GM12878 (cell line): Measurements from ENCODE around the gene HLA-F. TPM values are rescaled to one million over a fixed set of nuclear protein-coding genes. Genes with fewer than 3 reads are reported as not detected.

ENCODE experiments used
- ATAC-seq: fragments of 200-7000 bp; cut with Tn5 transposase; 3 replicates; pipeline ENCODE4 v1.9.1; 2020; ENCODE audit warnings: mild to moderate bottlenecking, moderate library complexity
- BruUV-seq: library from RNA; stranded (reverse); fragments of 400-500 nt; replicated peaks from 2 replicates; lab custom pipeline; 2021; lab: Mats Ljungman, UMichigan
- CTCF ChIA-PET: fragments of 300-600 bp; sonication (Branson Sonifier 250); formaldehyde crosslinking; extraction: SDS; loops from one replicate; lab custom pipeline; 2021; ENCODE audit warnings: inconsistent platforms; lab: Yijun Ruan, JAX
- POLR2A ChIA-PET: fragments of 350-600 bp; formaldehyde crosslinking; extraction: SDS; loops from one replicate; lab custom pipeline; 2021; ENCODE audit warnings: inconsistent platforms; lab: Charles Lee
- RAD21 ChIA-PET: fragments of 300-600 bp; sonication (Branson Sonifier 250); formaldehyde crosslinking; loops from one replicate; lab custom pipeline; 2023; ENCODE audit warnings: antibody characterized with exemption; ENCODE audit not compliant: unreplicated experiment; lab: Charles Lee
- SMC1A ChIA-PET: fragments of 300-600 bp; sonication (Branson Sonifier 250); formaldehyde crosslinking; loops from one replicate; lab custom pipeline; 2023; ENCODE audit not compliant: unreplicated experiment, uncharacterized antibody; lab: Charles Lee
- DNase-seq: peaks from one replicate; pipeline ENCODE4 v3.0.0-alpha.2; 2011; ENCODE audit warnings: low read depth, low spot score
- FAIRE-seq: peaks from 3 replicates; lab custom pipeline; 2011; peaks lifted over from hg19 to GRCh38; lab: Jason Lieb, UNC
- H2AFZ ChIP-seq: 2 replicates; pipeline ENCODE4 v1.6.0; 2011; ENCODE audit warnings: low read depth, low read length, control low read depth; ENCODE audit not compliant: control insufficient read depth
- H3K27ac ChIP-seq: 2 replicates; pipeline ENCODE4 v1.5.1; 2011; ENCODE audit warnings: control low read depth; ENCODE audit not compliant: control insufficient read depth, insufficient read depth
- H3K27me3 ChIP-seq, 2 experiments: replicated peaks in 1 of 2; 2 replicates each; pipeline versions ENCODE4 v1.6.0 to v1.6.1; 2011; ENCODE audit warnings: low read length in 1 of 2; ENCODE audit not compliant: control insufficient read depth in 2 of 2, insufficient read depth in 2 of 2
- H3K36me3 ChIP-seq, 2 experiments: 2 replicates each; pipeline ENCODE4 v1.5.1; 2011; ENCODE audit warnings: low read length in 1 of 2; ENCODE audit not compliant: control insufficient read depth in 2 of 2, insufficient read depth in 2 of 2
- H3K4me1 ChIP-seq: 2 replicates; pipeline ENCODE4 v1.6.1; 2011; ENCODE audit warnings: mild to moderate bottlenecking, low read length, moderate library complexity, mixed read lengths; ENCODE audit not compliant: control insufficient read depth, insufficient read depth
- H3K4me2 ChIP-seq: 2 replicates; pipeline ENCODE4 v1.6.0; 2011; ENCODE audit warnings: control low read depth; ENCODE audit not compliant: control insufficient read depth, insufficient read depth
- H3K4me3 ChIP-seq: fragments of 200-600 bp; sonication (generic); 2 replicates; pipeline ENCODE4 v1.5.1; 2016
- H3K79me2 ChIP-seq: 2 replicates; pipeline ENCODE4 v1.6.0; 2011; ENCODE audit warnings: low read length; ENCODE audit not compliant: control insufficient read depth, insufficient read depth
- H3K9ac ChIP-seq: 2 replicates; pipeline ENCODE4 v1.8.0; 2011; ENCODE audit warnings: low read length, control low read depth, mixed read lengths; ENCODE audit not compliant: control insufficient read depth, insufficient read depth
- H3K9me3 ChIP-seq: replicated peaks from 3 replicates; pipeline ENCODE4 v1.5.1; 2011; ENCODE audit warnings: mild to moderate bottlenecking, low read length; ENCODE audit not compliant: control insufficient read depth, insufficient read depth
- H4K20me1 ChIP-seq: 2 replicates; pipeline ENCODE4 v1.6.0; 2011; ENCODE audit not compliant: control insufficient read depth, insufficient read depth
- BCLAF1 ChIP-seq: fragments of 450-650 bp; IDR thresholded peaks from 2 replicates; pipeline ENCODE4 v1.6.1; 2017; ENCODE audit warnings: antibody characterized with exemption, mild to moderate bottlenecking, moderate library complexity
- BHLHE40 ChIP-seq, 2 experiments: fragments of 450-650 bp in 1 of 2; IDR thresholded peaks; 2 replicates each; pipeline ENCODE4 v1.6.1; 2011 to 2017; ENCODE audit warnings: low read depth in 2 of 2, borderline replicate concordance in 1 of 2, improper control_type of control experiment in 1 of 2, low read length in 1 of 2, mild to moderate bottlenecking in 1 of 2
- BRCA1 ChIP-seq: IDR thresholded peaks from 2 replicates; pipeline ENCODE4 v1.6.1; 2011; ENCODE audit warnings: low read depth, low read length, improper control_type of control experiment
- CBX3 ChIP-seq: fragments of 200-600 bp; sonication (generic); IDR thresholded peaks from 2 replicates; pipeline ENCODE4 v1.6.1; 2016; ENCODE audit warnings: low read depth, borderline replicate concordance
- CHD1 ChIP-seq: IDR thresholded peaks from 2 replicates; pipeline ENCODE4 v1.6.1; 2012; ENCODE audit warnings: low read depth, low read length, improper control_type of control experiment
- HDAC6 ChIP-seq: fragments of 200-600 bp; sonication (generic); IDR thresholded peaks from one replicate; pipeline ENCODE4 v1.8.0; 2017; ENCODE audit warnings: antibody characterized with exemption; ENCODE audit not compliant: unreplicated experiment
- JUNB ChIP-seq: IDR thresholded peaks from 2 replicates; pipeline ENCODE4 v1.6.1; 2016; ENCODE audit warnings: antibody characterized with exemption, mild to moderate bottlenecking
- KDM1A ChIP-seq: fragments of 200-600 bp; sonication (generic); IDR thresholded peaks from 2 replicates; pipeline ENCODE4 v1.6.1; 2016; ENCODE audit warnings: borderline replicate concordance
- LARP7 ChIP-seq: fragments of 450-650 bp; IDR thresholded peaks from 2 replicates; pipeline ENCODE4 v1.6.1; 2017; ENCODE audit warnings: mild to moderate bottlenecking
- MYC ChIP-seq: IDR thresholded peaks from 2 replicates; pipeline ENCODE4 v1.6.1; 2011; ENCODE audit warnings: mild to moderate bottlenecking, low read length, moderate library complexity, inconsistent platforms; ENCODE audit not compliant: insufficient read depth, insufficient replicate concordance, insufficient read length, severe bottlenecking
- NFXL1 ChIP-seq: fragments of 450-650 bp; IDR thresholded peaks from 2 replicates; pipeline ENCODE4 v1.6.1; 2017; ENCODE audit warnings: antibody characterized with exemption, mild to moderate bottlenecking, borderline replicate concordance
- NFYB ChIP-seq: IDR thresholded peaks from 2 replicates; pipeline ENCODE4 v1.6.1; 2011; ENCODE audit warnings: low read depth, mild to moderate bottlenecking, low read length, improper control_type of control experiment, moderate library complexity; ENCODE audit not compliant: insufficient read depth
- RELA ChIP-seq: fragments of 450-650 bp; IDR thresholded peaks from 2 replicates; pipeline ENCODE4 v1.8.0; 2014; ENCODE audit warnings: borderline replicate concordance; ENCODE audit not compliant: partially characterized antibody
- TARDBP ChIP-seq: IDR thresholded peaks from 2 replicates; pipeline ENCODE4 v1.6.1; 2016; ENCODE audit warnings: borderline replicate concordance
- TBL1XR1 ChIP-seq: IDR thresholded peaks from 2 replicates; pipeline ENCODE4 v1.6.1; 2012; ENCODE audit warnings: low read depth, low read length, improper control_type of control experiment
- ZBTB40 ChIP-seq: fragments of 450-650 bp; IDR thresholded peaks from 2 replicates; pipeline ENCODE4 v1.6.1; 2016; ENCODE audit warnings: mild to moderate bottlenecking, moderate library complexity, borderline replicate concordance
- ZNF207 ChIP-seq: fragments of 450-650 bp; IDR thresholded peaks from 2 replicates; pipeline ENCODE4 v1.6.1; 2014; ENCODE audit warnings: antibody characterized with exemption, mild to moderate bottlenecking, borderline replicate concordance
- WGBS: methylation state at CpG from one replicate; pipeline ENCODE4 v1.1.6; 2016; ENCODE audit warnings: low lambda C conversion rate; ENCODE audit not compliant: insufficient replicate concordance, insufficient coverage; ENCODE audit errors: missing lambda C conversion rate; 5-methylcytosine and 5-hydroxymethylcytosine counted together
- in situ Hi-C: fragments of 300-500 bp; cut with MboI; formaldehyde crosslinking; loops from 9 replicates; pipeline ENCODE4 v1.14.3; 2018; ENCODE audit warnings: mixed read lengths
- intact Hi-C: fragments of 100-400 bp; cut with micrococcal nuclease; formaldehyde crosslinking; loops from one replicate; pipeline ENCODE4 v1.14.2; 2022; ENCODE audit not compliant: unreplicated experiment
- polyA plus RNA-seq, 11 experiments: library from polyadenylated mRNA; depleted of rRNA in 4 of 11; unstranded in 6 of 11; stranded (reverse) in 5 of 11; fragments of >200 nt; fragmentation: Nextera tagmentation in 4 of 11; fragmentation: Illumina TruSeq in 1 of 11; extraction: Ambion mirVana in 4 of 11; extraction: Trizol in 1 of 11; gene quantifications; 1 replicate in 1 of 11; 2 replicates in 10 of 11; pipeline versions ENCODE4 v1.2.1 to v1.2.3, GENCODE V29; 2011 to 2016; ENCODE audit warnings: inconsistent platforms in 2 of 11, missing spikeins in 2 of 11, low read depth in 1 of 11
- total RNA-seq, 4 experiments: library from RNA; depleted of rRNA in 3 of 4; stranded (reverse); fragments of >200 nt in 3 of 4; fragmentation: Illumina TruSeq in 1 of 4; extraction: Trizol in 1 of 4; gene quantifications; 2 replicates each; pipeline versions ENCODE4 v1.2.1 to v1.2.3, GENCODE V29; 2013 to 2021

HLA-F gene
- total and polyA plus RNA-seq, 10 of the 15 experiments (the other 5 are each of a cell fraction or from before 2014, with no cell fraction given) = 30.1 to 342 (median 145) TPM

- BruUV-seq = no TSS peak
- FAIRE-seq = no peak
- WGBS = 30% methylated on average over 24 of the region's 24 CpGs
- no peaks in the 10 kb centered on the region for H4K20me1 ChIP-seq
- H3K9me3 ChIP-seq = no peaks in the 10 kb centered on the region; the same call in 2 of the 3 replicates
- 0 out of 4 replicates have a peak, but pooled peaks cover 0 to 2% of the 10 kb centered on the region in 2 experiments for H3K27me3 ChIP-seq
- no peak for DNase-seq
- no peak overlapping the region for H3K4me3 ChIP-seq
- no peak for ATAC-seq
- in situ Hi-C loops = no loop called here
- peaks cover 3% of the 10 kb centered on the region; the same call in 1 of the 2 replicates for H3K4me1 ChIP-seq
- H3K36me3 ChIP-seq = no peaks in the 10 kb centered on the region
- H3K79me2 ChIP-seq = no peaks in the 10 kb centered on the region
- H3K27ac ChIP-seq = 0 out of 2 replicates have a peak overlapping the region, but pooled peaks have one; percentile 32
- CTCF ChIA-PET = no interaction called here
- no peak overlapping the region for H3K4me2 ChIP-seq
- no peak overlapping the region for H2AFZ ChIP-seq
- SMC1A ChIA-PET = no interaction called here
- intact Hi-C loops = no loop called here
- no peak overlapping the region for H3K9ac ChIP-seq
- RAD21 ChIA-PET = no interaction called here
- POLR2A ChIA-PET = no interaction called here
- no peak for TF ChIP-seq CBX3
- no peak for TF ChIP-seq LARP7
- TF ChIP-seq MYC = no peak
- TF ChIP-seq TBL1XR1 = no peak
- no peak for TF ChIP-seq BHLHE40 (IDR thresholded peaks at IDR 0.05; ENCODE audit: borderline replicate concordance in 1 of 2, low read depth in 2 of 2, low read length in 1 of 2)
- no peak for TF ChIP-seq CHD1
- no peak for TF ChIP-seq RELA
- TF ChIP-seq JUNB = no peak
- TF ChIP-seq NFXL1 = no peak
- no peak for TF ChIP-seq NFYB
- TF ChIP-seq ZBTB40 = no peak
- no peak for TF ChIP-seq KDM1A
- TF ChIP-seq TARDBP = no peak
- no peak for TF ChIP-seq BCLAF1
- TF ChIP-seq ZNF207 = no peak
- no peak for TF ChIP-seq BRCA1
- no peak for TF ChIP-seq HDAC6
Measured at GRCh38 chr6:29680416-29680815, 42.8 kb upstream of the HLA-F start.
